NCI-H446 treated with DMSO at 0.1 percent for 48 hours (cell line): Measurements from ENCODE around the gene ATP5IF1.

Experiments
- DNase-seq: peaks from one replicate; lab custom pipeline; 2025; lab: John Stamatoyannopoulos, UW

ATP5IF1 gene

DNA sequence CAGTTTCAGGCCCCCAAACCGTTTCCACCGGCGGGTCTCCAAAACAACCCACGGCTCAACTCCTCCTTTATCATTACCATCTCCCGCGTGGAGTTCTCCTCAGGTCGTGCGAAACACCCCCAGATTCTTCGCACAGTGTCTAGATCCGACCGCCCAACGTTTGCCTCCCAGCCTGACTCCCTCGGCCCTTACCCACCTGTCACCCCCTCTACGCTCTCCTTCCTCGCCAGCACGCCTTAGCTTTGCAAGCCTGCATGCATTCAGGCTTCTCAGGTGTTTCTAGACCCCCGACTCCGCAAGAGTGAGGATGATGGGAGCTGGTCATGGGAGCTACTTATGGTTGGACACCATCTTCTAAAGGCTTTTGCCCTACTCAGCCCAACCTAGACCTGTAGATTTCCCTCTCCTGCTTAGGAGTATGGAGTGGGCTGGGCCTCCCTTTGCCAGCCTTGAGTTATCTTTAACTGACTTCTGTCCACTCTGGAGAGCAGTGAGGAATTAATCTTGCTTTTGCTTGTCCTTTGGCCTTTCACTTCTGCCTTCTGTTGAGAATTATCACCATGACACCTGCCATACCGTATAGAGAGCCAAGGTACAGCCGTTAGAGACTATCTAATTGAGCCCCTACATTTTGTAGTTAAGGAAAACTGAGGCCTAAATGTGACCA, 865 bp downstream of the ATP5IF1 start:
- no peak for DNase-seq

DNA sequence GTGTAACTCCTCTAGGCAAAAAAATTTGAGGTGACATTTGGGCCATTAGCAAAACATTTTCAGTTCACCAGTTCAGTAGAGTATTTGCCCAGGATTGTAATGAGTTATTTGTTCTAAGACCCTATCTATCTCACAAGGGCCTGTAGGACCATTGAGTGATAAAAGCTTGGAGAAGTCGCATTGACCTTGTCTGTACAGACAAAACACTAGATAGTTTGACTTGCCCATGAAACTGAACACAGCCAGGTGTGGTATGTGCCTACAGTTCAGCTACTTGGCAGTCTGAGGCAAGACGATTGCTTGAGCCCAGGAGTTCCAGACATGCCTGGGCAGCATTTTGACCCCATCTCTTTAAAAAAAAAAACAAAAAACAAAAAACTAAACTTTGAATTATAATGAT, 3.1 kb downstream of the ATP5IF1 start:
- no peak for DNase-seq

DNA sequence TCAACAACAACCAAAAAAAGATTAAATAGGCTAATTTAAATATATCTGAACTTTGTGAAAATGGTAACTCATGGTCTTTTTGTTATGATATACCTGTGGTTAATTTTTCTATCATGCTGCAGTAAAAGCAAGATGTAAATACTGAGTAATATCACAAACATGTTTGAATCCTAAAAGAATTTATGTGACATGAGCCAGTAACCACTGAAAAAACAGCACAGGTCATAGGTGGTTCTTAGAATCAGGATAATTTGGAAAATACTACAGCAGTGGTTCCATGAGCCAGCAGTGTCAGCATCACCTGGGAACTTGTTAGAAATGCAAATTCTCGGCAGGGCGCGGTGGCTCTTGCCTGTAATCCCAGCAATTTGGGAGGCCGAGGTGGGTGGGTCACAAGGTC, 4.1 kb downstream of the ATP5IF1 start:
- no peak for DNase-seq

DNA sequence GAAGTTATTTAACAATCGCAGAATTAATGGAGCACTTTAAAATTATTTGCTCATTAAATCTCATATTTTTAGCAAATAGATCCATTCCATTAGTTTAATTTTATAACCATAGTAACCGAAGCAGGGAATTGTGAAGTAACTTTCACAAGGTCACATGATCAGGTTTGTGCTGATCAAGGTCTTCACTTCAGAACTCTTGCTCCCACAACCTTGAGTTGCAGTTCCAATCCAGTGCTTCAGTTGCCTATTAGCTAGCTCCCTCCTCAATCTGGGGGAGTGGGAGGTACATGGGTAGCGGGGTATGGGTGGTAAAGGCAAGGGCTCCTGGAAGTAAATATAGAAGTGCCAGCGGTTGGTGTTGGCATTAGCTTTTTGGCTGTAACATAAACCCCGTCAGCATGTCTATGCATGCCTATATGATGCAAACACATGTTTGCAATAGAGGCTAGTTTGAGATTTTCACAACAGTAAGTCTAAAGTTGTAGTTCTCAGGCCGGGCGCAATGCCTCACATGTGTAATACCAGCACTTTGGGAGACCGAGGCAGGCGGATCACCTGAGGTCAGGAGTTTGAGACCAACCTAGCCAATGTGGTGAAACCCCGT, 5.8 kb downstream of the ATP5IF1 start:
- DNase-seq = no peak

DNA sequence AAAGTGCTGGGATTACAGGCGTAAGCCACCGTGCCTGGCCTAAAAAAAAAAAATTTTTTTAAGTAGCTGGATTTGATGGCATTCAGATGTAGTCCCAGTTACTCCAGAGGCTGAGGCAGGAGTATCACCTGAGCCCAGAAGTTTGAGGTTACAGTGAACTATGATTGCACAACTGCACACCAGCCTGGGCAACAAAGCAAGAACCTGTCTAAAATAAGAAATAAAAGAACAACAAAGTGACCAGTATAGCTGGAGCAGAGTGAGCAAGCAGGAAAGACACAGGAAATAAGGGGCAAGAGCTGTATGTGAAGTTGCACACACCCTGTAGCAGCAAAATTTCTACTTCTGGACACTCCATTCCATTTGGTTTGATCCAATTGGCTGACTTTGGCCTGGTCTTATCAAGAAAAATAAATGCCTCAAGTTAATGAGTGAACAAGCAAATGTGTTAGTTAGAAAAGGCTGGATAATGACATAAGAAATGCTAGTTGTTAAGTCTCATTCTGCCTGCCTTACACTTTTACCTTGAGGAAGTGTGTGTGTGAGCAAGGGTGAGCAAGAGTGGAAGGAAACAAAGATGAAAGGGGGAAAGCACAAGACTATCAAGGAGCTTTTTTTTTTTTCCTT, 7.9 kb downstream of the ATP5IF1 start:
- DNase-seq = no peak

DNA sequence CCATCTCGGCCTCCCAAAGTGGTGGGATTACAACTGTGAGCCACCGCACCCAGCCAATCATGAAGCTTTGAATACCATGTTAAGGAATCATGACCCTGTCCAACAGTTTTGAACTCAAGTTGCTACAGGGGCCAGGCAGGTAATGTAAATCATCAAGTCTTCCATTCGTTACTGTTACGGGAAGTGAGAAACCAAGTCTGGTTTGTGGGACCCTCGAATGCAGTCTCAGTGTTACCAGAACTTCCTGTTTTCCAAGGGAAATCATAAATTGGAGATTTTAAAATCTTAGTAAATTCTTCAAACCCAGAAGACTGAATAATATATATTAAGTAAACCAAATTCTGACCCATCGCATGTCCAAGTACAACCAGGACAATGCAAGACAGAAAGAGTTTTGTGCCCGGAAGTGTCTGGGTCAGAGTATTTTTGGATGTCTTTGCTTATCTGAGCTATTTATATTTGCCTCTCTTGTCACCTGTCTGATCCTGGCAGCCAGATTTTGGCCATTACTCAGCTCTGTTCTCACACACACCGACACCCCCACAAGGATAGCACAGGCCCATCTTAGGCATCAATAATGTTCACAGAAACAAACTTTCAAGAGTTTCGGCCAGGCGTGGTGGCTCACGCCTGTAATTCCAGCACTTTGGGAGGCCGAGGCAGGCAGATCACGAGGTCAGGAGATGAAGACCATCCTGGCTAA, 8.8 kb downstream of the ATP5IF1 start:
- DNase-seq = no peak

DNA sequence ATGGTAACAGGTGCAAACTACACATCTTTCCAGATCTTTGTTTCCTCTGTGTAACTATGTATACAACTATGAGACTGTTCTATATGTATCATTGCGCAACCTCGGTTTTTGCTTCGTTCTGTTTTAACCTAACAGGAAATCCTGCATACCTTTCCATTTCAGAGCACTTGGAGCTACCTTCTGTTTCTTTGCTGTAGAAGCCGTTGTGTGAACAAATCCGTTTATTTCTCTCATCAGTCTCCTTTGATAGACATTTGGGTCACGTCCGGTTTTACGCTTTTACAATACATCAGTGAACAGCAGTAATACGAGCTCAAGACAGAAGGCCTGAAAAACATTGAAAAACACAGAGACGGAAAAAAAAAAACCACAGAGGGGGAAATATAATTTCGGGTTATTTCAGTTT, 10.5 kb downstream of the ATP5IF1 start:
- no peak for DNase-seq

DNA sequence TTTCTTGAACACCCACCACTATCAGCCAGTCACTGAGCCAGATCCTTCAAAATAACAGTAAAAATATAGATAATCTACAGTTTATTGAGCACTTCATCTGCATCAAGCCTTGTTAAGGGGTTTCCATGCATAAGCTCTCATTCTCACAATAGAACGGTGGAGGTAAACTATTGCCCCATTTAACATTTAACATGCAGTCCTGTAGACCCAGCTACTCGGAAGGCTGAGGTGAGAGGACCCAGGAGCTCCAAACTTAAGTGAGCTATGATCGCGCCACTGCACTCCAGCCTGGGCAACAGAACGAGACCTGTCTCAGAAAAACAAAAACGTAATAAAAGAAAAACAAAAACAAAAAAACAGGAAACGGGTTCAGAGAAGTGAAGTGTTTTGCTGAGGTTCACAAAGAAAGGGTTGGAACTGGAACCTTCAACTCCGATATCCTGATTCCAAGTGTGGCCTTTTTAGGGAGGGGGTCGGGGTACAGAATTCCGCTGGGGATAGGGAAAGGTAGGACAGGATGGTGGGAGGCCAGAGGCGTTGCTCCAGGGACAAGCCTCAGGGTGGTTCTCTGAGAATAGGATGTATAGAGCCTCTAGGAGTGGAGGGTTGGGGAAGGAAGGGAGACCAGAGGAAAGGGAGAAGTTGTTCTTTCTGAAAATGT, 11.8 kb downstream of the ATP5IF1 start:
- no peak for DNase-seq

DNA sequence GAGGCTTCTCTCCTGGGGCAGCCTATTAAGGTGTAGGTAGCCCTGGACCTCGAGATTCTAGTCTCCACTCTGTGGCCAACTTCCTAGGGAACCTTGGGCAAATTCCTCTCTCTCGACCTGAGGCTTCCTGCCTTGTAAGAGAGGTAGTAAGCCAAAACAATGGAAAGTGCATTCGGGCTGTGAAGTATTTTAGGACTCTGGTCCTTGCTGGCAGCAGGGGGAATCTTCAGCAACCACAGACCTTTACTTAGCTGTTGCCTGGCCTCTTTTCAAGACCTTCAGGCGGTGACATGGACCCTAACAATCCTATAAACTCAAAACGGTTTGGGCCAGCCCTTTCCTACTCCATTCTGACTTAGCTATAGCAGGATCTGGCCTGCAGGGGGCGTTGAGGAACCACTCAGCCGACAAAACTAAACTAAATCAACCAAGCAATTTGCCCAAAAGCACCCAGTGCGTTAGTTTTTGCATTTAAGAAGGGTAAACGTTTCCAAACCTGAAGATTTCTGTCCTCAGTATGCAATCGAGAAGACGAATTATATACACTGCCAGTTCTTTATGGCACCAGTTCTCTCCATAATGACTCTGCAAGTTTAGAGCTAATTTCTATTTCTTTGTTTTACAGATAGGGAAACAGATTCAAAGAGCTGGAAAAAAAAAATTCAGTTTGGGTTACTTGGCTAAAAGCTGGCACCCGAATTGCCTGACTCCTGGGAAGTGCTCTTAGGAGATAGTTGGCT, 12.5 kb downstream of the ATP5IF1 start:
- peak; percentile 45 for DNase-seq

DNA sequence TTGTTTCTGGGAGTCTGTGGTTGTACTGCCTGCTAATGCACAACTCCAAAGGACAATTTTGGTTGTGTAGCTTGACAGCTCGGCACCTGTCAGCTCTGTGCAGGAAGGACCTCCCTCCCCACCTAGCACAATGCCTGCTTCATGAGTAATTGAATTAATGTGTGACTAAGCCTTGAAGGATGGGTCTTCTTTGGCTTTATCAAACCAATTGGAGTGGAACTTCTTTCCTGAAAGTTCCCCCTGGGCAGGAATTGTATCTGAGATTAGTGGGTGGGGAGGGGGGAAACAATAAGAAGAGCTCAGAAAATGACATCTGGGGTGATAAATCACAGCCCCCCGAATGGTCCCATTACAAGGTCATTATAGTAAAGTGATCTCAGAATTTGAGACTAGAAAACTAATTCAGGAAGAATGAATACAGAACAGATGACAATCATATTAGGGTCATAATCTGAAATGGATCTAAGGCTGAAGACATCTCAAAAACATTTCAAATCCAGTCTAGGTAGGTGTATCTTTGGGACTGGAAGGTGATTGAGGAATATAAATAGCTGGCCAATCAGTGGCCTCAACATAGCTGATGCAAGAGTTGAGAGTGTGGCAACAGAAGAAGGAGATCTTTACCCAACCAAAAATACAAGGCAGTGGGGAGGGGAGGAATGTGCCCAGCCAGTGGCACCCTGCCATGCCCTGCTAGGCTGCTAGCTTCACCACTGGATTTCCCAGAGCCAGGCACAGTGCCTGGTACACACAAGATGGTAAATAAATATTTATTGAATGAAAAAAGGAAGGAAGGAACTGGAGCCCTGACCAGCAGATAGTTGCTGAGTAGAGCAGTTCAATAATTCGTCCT, 13.3 kb downstream of the ATP5IF1 start:
- DNase-seq = no peak

DNA sequence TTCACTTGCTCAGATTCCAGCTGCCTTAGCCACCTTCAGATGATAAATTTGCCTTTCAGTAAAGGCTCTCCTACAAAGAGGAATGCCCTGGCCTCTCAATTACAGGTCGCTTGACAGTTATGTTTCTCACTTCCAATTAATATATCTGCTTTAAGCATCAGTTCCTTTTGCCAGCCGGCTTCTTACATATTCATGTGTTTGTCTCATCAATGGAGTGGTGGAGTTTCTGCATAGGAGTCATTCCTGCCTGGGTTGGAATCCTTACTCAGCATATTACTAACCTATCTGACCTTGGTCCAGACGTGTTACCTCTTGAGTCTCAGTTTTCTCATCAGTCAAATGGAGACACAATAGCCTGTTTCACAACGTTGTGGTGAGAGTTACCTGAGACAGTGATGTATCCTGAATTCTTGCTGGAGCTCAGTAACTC, 14.0 kb downstream of the ATP5IF1 start:
- DNase-seq = no peak

DNA sequence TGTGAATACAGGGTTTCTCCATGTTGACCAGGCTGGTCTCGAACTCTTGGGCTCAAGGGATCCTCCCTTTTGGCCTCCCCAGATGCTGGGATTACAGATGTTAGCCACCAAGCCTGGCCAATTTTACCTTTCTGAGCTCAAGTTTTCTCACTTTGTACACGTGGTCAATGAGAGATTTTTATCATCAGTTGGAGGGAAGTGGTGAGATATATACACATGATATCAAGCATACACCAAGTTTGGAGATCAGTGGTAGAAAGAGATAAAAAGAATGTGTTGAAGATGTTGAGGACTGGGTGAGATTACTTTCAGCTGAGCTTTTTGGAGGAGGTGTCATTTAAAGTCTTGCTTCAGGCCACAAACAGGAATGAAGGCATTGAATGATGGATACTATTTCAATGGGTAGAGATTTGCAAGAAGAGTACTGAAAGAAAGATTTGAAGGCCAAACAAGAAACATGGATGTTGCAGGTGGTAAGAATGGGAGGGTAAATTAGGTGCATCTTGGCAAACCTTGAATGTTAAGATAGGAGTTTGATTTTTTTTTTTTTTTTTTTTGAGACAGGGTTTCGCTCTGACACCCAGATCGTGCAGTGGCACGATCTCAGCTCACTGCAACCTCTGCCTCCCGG, 20.4 kb downstream of the ATP5IF1 start:
- no peak for DNase-seq

DNA sequence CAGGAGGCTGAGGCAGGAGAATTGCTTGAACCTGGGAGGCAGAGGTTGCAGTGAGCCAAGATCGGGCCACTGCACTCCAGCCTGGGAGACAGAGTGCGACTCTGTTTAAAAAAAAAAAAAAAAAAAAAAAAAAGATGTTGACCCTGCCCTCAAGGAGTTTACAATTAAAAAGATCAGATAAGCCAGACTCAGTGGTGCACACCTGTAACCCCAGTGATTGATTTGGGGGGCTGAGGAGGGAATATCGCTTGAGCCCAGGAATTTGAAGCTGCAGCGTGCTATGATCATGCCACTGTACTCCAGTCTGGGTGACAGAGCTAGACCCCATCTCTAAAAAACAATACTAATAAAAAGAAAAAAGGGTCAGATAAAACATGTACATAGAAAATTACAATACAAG, 21.8 kb downstream of the ATP5IF1 start:
- DNase-seq = no peak

DNA sequence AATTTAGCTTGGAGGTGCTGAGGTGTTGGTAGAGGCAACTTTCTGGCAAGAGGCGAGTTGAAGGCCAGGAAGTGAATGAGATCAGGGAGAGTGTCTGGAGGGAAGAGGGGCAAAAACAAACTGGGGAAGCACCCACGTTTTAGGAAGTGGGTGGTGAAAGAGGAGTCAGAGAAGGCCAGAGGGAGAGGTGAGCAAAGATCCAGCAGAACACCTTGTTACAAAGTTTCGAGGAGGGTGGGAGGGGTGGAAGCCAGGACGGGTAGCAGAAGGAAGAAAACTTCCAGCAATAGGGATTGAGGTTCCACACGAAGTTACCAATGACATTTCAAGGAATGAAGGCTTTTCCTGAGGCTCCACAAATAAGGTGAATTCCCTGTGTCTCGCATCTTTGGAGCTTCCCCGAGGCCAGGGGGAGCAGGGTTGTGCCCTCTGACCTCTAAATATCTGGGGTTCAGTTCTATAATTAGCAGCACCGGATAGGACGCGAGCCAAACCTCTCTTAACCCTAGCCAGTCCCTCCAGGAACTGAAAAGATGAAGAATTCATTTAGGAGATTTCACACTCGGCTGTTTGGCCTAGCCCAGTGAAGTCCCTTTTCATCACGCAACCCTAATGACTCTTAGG, 22.8 kb downstream of the ATP5IF1 start:
- no peak for DNase-seq

DNA sequence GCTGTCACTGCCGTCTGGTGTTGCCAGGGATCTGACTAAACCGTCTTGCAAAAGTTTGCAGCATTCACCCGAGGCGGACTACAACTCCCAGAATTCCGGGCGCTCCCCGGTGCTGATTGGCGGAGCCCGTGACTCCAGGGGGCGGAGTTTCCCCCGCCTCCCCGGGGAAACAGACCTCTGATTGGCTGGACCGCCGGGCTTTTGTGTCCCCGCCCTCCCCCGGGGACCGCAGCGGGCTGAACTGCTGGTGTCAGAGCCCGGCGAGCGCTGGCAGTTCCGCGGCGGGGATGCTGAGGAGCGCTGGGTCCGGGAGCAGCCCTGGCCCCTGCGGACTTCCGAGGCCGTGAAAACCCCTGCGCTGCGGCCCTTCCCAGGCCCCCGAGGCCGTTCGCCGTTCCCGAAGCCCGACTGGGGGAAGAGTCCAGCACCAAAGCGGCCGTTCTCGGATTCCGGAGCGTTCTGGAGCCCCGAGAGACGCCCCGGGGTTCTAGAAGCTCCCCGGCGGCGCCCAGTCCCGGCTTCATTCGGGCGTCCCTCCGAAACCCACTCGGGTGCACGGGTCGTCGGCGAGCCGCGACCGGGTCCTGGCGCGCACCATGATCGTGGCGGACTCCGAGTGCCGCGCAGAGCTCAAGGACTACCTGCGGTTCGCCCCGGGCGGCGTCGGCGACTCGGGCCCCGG, 23.5 kb downstream of the ATP5IF1 start, which contains the start of gene SESN2:
Gene SESN2 (plus strand): TSS at position 267 of the 682 bp plus-strand sequence. CDS start 330 bp downstream, at position 597.
- DNase-seq = peak; percentile 94

DNA sequence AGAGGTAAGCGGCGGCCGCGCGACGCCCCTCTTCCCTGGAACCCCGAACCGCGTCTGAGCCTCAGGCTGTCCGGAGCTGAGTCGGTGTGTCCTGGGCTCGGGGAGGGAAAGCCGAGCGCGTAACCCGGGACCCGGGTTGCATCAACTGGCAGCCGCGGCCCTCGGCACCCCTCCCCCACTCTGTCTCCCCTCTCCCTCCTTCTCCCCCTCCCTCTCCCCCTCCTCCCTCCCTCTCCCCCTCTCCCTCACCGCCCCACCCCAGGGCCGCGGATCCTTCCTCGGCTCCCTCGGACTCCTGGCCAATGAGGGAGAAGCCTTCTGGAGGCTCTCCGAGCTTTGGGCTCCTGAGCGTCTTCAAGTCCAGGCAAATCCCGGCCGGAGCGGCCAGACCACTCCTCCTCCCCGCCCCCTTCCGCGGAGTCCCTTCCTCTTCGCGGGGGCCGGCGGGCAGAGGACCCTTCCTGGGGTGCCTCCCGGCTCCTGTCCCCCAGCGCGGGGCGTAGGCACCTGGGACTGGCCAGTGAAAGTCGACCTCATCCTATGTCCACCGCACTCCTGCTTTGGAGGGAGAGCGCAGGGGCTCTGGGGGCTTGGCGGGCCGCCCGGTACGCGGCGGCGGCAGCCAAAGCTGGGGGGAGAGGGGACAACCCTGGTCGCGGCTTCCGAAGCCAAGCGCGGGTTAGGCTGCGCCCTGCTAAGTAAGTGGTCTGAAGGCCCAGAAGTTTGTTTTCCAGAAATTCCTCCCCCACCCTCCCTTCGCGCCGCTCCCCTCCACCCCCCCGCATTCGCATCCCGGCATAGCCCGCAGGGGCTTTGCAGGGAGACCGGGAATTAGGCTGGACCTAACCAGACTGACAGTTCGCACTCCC, 24.2 kb downstream of the ATP5IF1 start:
- DNase-seq = no peak

DNA sequence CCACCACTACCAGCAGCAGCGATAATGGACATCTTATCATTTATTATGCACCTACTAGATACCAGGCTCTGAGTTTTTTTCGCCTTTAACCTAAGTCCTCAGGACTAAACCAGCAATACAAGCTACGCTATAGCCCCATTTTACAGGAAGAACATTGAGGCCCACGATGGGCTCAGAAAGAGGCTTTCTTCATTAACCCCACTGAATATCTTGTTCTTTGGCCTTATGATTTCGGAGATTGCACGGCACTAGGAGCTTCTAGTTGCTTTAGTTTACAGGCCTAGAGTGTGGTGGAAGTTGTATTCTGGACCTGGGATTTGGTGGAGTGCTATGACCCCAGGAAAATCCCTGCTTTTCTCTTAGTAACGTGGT, 24.9 kb downstream of the ATP5IF1 start:
- no peak for DNase-seq

DNA sequence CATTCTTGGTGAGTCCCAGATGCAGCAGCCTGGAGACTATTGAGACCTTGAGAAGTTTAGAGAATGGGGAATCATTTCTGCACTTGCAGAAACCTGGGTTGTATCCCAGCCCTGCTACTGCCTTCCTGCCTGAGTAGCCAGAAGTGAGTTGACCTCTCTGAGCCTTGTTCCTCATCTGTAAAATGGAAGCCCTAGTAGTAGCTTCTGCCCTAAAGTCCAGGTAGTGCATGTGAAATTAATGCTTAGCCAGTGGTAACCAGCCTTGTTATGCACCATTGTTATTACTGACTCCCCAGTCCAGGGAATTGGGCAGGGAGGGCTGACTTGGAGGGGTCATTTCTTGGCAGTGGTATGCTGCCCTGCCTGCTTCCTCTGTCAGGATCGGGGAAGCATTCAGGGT, 29.0 kb downstream of the ATP5IF1 start:
- DNase-seq = no peak
